ENCODE data around the gene NAA80. TPM values are rescaled to one million over a fixed set of nuclear protein-coding genes. Genes with fewer than 3 reads are reported as not detected.

NAA80 gene
- total and polyA plus RNA-seq, 2 of the 13 experiments (the other 11 are each of a cell fraction or from before 2014, with no cell fraction given) = 3.4 to 8.7 TPM

- TF ChIP-seq ZBTB2 (CRISPR knock-in tag; IDR thresholded peaks at IDR 0.05; ENCODE audit: low read depth) (no peak), ZNF557 (CRISPR knock-in tag; IDR thresholded peaks at IDR 0.05) (no peak), AGO1 (IDR thresholded peaks at IDR 0.05; ENCODE audit: low read depth, low read length, poor library complexity, severe bottlenecking) (no peak), NR1H2 (CRISPR knock-in tag; IDR thresholded peaks at IDR 0.05; ENCODE audit: borderline replicate concordance, low read depth) (no peak), HOMEZ (CRISPR knock-in tag; IDR thresholded peaks at IDR 0.05; ENCODE audit: low read depth) (no peak), MAFF (IDR thresholded peaks at IDR 0.05; ENCODE audit: low read depth, low read length) (no peak), NFE2L2 (IDR thresholded peaks at IDR 0.05; ENCODE audit: low read length) (no peak), POLR2A (IDR thresholded peaks at IDR 0.05; ENCODE audit: insufficient read depth in 1 of 2, low read depth in 2 of 2, low read length in 2 of 2) (no peak), SOX13 (IDR thresholded peaks at IDR 0.05) (no peak), SOX13 (CRISPR knock-in tag; conservative IDR thresholded peaks at IDR 0.05 in 1 of 2, IDR thresholded peaks at IDR 0.05 in 1 of 2) (0 out of 4 replicates have a peak, but pooled peaks of 1 of the 2 experiments have one; percentile 19), ZNF530 (CRISPR knock-in tag; IDR thresholded peaks at IDR 0.05; ENCODE audit: low read depth) (no peak), GZF1 (CRISPR knock-in tag; IDR thresholded peaks at IDR 0.05) (no peak), MNT (IDR thresholded peaks at IDR 0.05) (no peak), ZKSCAN8 (CRISPR knock-in tag; IDR thresholded peaks at IDR 0.05; ENCODE audit: borderline replicate concordance) (no peak), ZBTB39 (CRISPR knock-in tag; IDR thresholded peaks at IDR 0.05) (no peak; the same call in 1 of the 2 replicates), NAIF1 (CRISPR knock-in tag; IDR thresholded peaks at IDR 0.05; ENCODE audit: borderline replicate concordance) (no peak), PHF8 (CRISPR knock-in tag; IDR thresholded peaks at IDR 0.05) (no peak), ELK4 (CRISPR knock-in tag; IDR thresholded peaks at IDR 0.05; ENCODE audit: borderline replicate concordance) (no peak), ZNF547 (CRISPR knock-in tag; IDR thresholded peaks at IDR 0.05) (no peak)
These were observed 35.5 kb downstream of the NAA80 start (continued) for GRCh38 chr3:50263478-50264382.
